Measurements from ENCODE around the gene EMSY.

- TF ChIP-seq CTCF (IDR thresholded peaks at IDR 0.05) (no peak), POLR2A (IDR thresholded peaks at IDR 0.05) (no peak)
These were observed 50.2 kb downstream of the EMSY start for GRCh38 chr11:76495019-76495418.

All from thyroid gland (tissue), 4 donors.